ENCODE results near the gene FBXO31.

GRCh38 chr16:87339086-87339723 lies 44.4 kb downstream of the FBXO31 start:
- TF ChIP-seq CTCF (IDR thresholded peaks at IDR 0.05) (no peak), EZH2phosphoT487 (IDR thresholded peaks at IDR 0.05) (no peak)

All from neural progenitor cell (in vitro differentiated cells).